ENCODE measurements around the gene ARIH1.
"Not testable (repeated sequence)": the region's sequence is repeated elsewhere in the genome, so short reads cannot be mapped to it uniquely, and the experiment has no call there.

Gene ARIH1

DNA sequence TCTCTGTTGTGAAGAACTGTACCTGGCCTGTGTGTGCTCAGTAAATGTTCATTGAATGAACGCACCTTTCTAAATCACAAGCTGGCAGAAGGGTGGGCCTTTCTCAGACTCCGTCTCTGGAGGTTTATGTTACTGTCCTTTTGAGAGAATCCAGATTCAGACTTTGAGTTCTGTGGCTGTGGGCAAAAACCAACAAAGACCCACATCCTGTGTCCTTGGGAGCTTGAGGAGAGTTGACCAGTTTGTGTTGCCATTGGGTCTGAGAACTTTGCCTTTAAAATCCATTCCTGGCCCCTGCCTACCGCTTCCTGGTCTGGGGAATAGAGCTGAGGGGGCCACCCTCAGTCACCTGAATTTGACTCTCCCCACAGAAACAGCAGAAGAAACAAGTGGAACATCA is 134.0 kb downstream of the ARIH1 start:
- not testable (repeated sequence) for DNase-seq (ENCODE audit: low spot score)

DNA sequence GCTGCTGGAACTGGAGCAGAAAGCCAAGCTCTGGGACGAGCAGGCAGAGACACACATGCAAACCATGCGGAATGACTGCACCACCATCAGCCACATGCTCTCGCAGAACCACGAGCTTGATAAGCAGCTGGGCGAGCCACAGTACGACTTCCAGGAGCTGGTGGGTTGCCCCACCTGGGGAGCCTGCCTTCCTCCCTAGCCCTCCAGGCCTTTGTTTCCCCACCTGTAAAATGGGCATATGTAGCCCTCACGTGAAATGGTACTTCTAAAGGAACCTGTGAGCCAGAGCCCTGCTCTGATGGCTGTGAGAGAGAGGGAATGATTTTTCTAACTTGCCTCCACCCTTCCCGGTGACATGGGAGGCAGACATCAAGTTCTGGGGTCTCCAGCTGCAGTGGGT is 135.7 kb downstream of the ARIH1 start:
- no peak for DNase-seq (ENCODE audit: low spot score)

- DNase-seq (ENCODE audit: low spot score): not testable (repeated sequence)
Measured at GRCh38 chr15:72612324-72612723, 138.2 kb downstream of the ARIH1 start.

DNA sequence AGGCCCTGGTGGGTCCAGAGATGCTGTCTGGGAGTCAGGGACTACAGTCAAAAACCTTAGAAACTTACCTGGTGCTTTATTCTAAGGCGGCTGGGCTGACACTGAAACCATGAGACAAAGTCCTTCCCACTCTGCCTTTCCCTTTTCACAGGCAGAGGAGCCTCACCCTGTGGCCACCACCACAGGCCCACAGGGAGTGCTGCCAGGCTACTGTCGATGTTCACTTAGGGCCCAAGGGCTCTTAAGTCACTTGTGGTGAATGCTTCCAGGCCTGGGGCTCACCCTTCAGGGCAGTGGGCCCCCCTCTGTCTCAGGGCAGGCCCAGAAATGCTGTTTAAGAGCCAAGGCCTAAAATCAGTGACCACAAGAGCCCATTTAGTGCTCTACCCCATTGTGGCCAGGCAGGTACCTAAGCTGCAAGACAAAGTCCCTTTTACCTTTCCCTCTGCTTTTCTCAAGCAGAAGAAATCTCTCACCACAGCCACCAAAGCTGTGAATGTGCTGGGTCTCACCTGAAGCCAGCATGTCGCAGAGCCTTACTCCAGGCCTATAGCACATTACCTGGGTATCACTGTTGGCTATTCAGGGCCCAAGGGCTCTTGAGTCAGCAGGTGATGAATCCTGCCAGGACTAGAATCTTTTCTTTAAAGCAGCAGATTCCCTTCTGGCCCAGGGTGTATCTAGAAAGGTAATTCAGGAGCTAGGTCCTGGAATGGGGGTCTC is 140.8 kb downstream of the ARIH1 start:
- no peak for DNase-seq (ENCODE audit: low spot score)

DNA sequence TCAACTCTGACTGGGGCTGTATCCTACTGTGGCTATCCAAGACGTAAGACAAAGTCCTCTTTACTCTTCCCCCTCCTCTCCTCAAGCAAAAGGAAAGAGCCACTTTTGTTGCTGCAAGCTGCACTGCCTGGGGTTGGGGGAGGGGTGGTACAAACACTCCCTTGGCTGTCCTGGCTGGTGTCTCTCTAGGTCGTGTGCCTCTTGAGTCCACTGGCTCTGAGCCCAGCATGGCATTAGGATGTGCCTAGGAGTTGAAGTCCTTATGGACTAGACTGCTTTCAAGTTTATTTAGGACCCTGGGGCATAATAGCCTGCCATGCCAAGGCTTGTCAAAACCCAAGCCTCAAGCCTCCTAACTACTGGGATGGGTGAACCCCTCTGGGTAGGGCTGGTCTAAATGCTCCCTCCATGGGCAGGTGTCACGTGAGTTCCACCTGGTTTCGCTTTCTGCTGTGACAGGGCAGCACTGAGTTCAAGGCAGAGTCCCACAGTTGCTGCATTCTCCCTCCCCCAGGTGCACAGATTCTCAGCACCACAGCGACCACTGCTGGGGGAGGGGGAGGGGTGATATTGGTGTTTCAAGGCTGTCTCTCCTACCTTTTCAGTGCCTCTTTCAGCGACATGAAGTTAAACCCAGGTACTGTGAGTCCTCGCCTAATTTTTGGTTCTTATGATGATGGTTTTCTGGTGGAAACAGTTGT is 141.6 kb downstream of the ARIH1 start:
- not testable (repeated sequence) for DNase-seq (ENCODE audit: low spot score)

- no peak for DNase-seq (ENCODE audit: low spot score)
Measured at GRCh38 chr15:72616491-72617210, 142.5 kb downstream of the ARIH1 start.

- not testable (repeated sequence) for DNase-seq (ENCODE audit: low spot score)
Measured at GRCh38 chr15:72623854-72624253, 149.7 kb downstream of the ARIH1 start.

- DNase-seq (ENCODE audit: low spot score): not testable (repeated sequence)
Measured at GRCh38 chr15:72626153-72626552, 152.0 kb downstream of the ARIH1 start.

DNA sequence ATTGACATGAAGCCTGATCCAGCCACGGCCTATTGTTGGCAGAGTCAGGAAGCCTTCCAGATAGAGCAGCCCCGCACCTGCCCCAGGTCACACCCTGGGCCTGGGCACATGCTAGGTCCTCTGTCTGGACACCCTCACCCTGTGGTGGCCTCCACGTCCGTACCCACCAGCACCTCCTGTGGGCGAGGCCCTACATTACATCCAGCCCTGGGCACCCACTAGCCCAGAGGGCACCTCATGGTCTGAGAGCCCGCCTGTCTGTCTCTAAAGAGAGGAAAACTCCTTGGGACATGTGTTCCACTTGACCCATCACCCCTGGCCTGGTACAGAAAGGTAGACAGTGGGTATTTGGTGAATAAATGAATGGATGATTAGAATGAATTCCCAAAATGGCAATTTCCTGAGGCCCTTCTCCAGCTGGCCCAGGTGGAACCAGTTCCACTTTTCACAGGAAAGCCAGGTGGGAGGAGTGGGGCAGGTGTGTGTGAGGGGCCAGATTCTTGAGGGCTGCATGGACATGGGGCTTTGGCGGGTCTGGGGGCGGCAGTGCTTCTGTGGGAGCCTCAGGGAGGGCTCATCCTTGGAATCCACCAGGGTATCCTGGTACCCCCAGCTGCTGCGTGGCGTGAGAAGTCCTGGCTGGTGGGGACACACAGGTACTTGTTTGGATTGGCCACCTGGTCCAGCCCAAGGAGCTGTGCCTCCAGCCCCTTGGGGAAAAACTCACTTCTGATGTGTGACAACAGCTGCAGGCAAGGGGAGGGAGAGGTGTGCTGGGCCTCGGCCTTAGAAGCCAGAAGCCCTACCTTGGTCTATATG is 154.3 kb downstream of the ARIH1 start:
- DNase-seq (ENCODE audit: low spot score): peak; percentile 14

DNA sequence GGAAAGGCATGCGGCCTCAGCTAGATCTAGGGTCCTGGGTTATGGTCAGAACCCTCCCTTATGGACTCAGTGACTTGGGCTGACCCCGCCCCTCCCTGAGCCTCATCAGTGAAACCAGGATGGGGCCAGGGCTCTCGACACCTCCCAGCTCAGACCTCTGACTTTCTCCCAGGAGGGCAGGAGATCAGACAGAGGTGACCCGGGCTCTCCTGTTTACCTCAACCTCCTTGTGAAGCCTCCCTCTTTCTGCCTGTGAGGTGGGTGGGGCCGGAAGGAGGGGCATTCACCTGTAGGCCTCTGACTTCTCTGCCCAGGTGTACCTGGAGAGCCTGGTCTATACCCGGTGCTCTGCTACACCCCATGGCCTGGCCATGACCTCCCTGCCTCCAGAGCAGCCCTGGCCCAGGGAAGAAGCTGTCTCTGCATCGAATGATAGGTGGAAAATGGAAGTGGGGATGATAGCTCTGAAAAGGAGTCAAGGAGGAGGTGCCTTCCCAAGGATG is 155.0 kb downstream of the ARIH1 start:
- DNase-seq (ENCODE audit: low spot score): not testable (repeated sequence)

DNA sequence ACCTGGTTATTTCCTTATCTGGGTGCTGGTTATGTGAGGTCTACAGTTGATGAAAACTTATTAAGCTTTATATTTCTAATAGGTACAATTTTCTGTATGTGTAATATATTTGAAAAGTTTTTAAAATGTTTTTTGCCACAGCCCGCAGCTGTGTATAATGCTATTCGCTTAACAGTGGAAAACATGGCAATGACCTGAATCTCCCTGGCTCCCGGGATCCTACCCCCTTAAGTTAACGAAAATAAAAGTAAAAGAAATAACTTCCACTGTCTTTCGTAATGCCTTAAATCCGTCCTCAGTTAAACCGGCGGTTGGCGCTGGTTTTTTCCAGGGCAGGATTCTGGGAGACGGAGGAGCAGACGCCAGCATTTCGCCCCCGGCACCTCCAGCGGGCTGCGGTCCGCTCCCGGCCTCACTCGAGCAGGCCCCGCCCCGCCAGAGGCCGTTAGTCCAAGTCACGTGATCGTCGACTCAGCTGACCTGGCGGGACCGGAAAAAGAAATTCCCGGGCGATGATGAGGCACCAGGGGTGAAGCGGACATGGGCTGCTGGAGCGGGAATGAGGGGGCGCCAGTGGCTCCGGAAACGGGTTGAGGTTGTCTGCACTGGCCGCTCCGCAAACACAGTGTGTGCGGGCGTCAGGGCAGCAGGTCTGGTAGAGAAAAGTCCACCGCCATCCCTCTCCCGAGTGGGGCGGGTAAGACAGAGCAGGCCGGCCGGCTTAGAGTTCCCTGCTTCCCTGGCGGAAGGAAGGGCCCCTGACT is 162.6 kb downstream of the ARIH1 start:
- peak; percentile 75 for DNase-seq (ENCODE audit: low spot score)

GRCh38 chr15:72639759-72640483 is 165.8 kb downstream of the ARIH1 start:
- DNase-seq (ENCODE audit: low spot score): not testable (repeated sequence)

- not testable (repeated sequence) for DNase-seq (ENCODE audit: low spot score)
Measured at GRCh38 chr15:72642271-72642670, 168.1 kb downstream of the ARIH1 start.

GRCh38 chr15:72648631-72649253 is 174.6 kb downstream of the ARIH1 start:
- DNase-seq (ENCODE audit: low spot score): not testable (repeated sequence)

Measured in hematopoietic multipotent progenitor cell treated with erythropoietin and hydrocortisone succinate and interleukin-3 and kit ligand, for 15 days (in vitro differentiated cells).